Breast epithelium (tissue), 3 donors: ENCODE data around the gene ATOX1.

ENCODE experiments used
- POLR2A ChIP-seq: fragments of 450-650 bp; IDR thresholded peaks from one replicate; pipeline ENCODE4 v1.6.1; 2016; ENCODE audit warnings: antibody characterized with exemption, mild to moderate bottlenecking, moderate library complexity
- TF ChIP-seq, protein P1 (sequence below), 3 donors: fragments of 450-650 bp; IDR thresholded peaks; one replicate each; pipeline ENCODE4 v1.5.1; 2016 to 2017; ENCODE audit warnings: antibody characterized with exemption in 3 of 3, mild to moderate bottlenecking in 3 of 3, moderate library complexity in 3 of 3

GRCh38 chr5:151718153-151718552, 40.3 kb downstream of the ATOX1 start:
- no peak for TF ChIP-seq POLR2A
- TF ChIP-seq, protein P1, sequence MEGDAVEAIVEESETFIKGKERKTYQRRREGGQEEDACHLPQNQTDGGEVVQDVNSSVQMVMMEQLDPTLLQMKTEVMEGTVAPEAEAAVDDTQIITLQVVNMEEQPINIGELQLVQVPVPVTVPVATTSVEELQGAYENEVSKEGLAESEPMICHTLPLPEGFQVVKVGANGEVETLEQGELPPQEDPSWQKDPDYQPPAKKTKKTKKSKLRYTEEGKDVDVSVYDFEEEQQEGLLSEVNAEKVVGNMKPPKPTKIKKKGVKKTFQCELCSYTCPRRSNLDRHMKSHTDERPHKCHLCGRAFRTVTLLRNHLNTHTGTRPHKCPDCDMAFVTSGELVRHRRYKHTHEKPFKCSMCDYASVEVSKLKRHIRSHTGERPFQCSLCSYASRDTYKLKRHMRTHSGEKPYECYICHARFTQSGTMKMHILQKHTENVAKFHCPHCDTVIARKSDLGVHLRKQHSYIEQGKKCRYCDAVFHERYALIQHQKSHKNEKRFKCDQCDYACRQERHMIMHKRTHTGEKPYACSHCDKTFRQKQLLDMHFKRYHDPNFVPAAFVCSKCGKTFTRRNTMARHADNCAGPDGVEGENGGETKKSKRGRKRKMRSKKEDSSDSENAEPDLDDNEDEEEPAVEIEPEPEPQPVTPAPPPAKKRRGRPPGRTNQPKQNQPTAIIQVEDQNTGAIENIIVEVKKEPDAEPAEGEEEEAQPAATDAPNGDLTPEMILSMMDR (IDR thresholded peaks at IDR 0.05): no peak
